PC-9 (cell line): ENCODE measurements around the gene ANKRD6.

Experiments used
- CTCF ChIP-seq: fragments of 200-600 bp; sonication (generic); conservative IDR thresholded peaks from 2 replicates; pipeline ENCODE4 v1.6.1; 2017; ENCODE audit warnings: mixed run types, antibody characterized with exemption, mild to moderate bottlenecking, moderate library complexity
- EZH2 ChIP-seq: fragments of 200-600 bp; sonication (generic); IDR thresholded peaks from 2 replicates; pipeline ENCODE4 v1.8.0; 2017; ENCODE audit warnings: antibody characterized with exemption, low read depth

DNA sequence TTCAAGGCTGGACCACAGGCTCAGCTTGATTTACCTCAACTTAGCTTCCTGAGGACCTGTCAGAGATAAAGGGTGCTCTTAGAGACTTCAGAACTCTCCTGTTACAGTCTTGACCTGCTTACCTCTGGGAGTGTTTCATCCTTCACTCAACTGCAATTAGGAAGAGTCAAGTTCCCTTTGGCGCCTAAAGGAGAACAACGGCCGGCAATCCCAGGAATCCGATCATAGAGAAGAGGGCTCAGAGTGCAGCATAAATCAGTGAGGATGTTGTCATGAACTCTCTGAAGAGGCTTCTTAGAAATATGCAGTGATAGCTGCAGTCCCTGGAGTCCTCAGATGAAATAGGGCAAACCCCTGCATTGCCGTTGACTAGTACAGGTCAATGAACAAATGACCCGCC lies 169.2 kb downstream of the ANKRD6 start:
- TF ChIP-seq CTCF (no peak), EZH2 (no peak)
